Measurements from ENCODE around the gene SRD5A1. TPM values are rescaled to one million over a fixed set of nuclear protein-coding genes. Genes with fewer than 3 reads are reported as not detected.

SRD5A1 gene, protein sequence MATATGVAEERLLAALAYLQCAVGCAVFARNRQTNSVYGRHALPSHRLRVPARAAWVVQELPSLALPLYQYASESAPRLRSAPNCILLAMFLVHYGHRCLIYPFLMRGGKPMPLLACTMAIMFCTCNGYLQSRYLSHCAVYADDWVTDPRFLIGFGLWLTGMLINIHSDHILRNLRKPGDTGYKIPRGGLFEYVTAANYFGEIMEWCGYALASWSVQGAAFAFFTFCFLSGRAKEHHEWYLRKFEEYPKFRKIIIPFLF
- 10 to 100 TPM in 2 of 3 donors, 1 to 10 TPM in 1; 9.9 to 12.0 (median 10.6) TPM for polyA plus RNA-seq (ENCODE audit: insufficient read length in 3 of 3)

- DNase-seq (ENCODE audit: low read depth in 3 of 3, low spot score in 2 of 3): peak; percentile 83 to 95 (median 87)
These were observed at the start of gene SRD5A1, which contains the start of gene NSUN2 for GRCh38 chr5:6632888-6633468. Gene SRD5A1, plus strand, starts transcription at chr5:6633440. Its CDS starts 137 bp downstream, at chr5:6633577. Gene NSUN2, minus strand, starts transcription at chr5:6633044. Its CDS starts 65 bp downstream, at chr5:6632979.

- no peak for DNase-seq (ENCODE audit: low read depth in 3 of 3, low spot score in 2 of 3)
These were observed 49.1 kb upstream of the SRD5A1 start for GRCh38 chr5:6584101-6584645.

DNA sequence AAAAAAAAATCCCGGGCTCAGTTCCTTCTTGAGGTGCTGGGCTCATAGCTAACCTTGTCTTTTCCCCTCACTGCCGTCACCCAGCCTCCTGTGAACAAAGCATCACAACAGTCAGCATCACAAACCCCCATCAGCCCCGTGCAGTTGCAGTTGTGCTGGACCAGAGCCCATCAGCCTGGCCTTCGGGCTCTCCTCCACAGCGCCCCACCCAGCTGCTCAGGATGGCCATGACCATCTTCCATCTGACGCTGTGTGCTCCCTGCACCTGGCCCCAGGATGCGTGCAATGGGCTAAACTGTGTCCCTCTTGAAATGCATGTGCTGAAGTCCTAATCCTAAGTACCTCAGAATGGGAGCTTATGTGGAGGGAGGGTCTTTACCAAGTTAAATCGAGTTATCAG, 48.5 kb upstream of the SRD5A1 start:
- DNase-seq (ENCODE audit: low read depth in 3 of 3, low spot score in 2 of 3): no peak

DNA sequence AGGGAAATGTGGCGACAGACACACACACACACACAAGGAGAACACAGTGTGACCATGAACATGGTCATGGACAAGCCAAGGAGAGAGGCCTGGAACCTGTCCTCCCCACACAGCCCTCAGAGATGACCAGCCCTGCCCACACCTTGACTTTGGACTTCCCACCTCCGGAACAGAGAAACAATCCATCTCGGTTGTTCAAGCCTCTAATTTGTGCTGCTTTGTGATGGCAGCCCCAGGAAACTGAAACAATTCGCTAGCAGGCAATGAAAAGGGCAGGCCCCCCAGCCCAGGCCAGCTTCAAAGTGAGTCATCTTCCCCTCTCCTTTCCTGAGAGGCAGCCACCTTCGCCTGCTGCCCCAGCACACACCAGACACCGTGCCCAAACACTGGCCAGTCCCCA, 48.1 kb upstream of the SRD5A1 start:
- no peak for DNase-seq (ENCODE audit: low read depth in 3 of 3, low spot score in 2 of 3)

- no peak for DNase-seq (ENCODE audit: low read depth in 3 of 3, low spot score in 2 of 3)
These were observed 47.1 kb upstream of the SRD5A1 start for GRCh38 chr5:6585939-6586646.

DNA sequence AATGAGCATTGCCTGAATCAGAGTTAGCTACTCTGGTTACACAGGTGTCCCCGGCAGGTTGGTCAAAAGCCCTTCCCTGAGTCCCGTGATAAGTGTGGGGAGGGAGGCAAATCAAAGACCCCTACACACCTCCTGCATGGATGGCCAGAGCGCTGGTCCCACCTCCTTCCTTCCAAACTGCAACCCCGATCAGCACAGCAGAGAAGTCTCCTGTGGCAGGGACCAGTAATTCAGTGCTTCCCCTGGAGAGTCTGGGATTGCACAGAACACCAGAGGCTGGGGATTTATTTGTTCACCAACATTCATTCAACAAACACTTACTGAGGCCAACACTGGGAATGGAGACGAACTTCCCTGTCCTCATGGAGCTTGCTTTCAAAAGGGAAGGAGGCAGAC, 46.6 kb upstream of the SRD5A1 start:
- no peak for DNase-seq (ENCODE audit: low read depth in 3 of 3, low spot score in 2 of 3)

DNA sequence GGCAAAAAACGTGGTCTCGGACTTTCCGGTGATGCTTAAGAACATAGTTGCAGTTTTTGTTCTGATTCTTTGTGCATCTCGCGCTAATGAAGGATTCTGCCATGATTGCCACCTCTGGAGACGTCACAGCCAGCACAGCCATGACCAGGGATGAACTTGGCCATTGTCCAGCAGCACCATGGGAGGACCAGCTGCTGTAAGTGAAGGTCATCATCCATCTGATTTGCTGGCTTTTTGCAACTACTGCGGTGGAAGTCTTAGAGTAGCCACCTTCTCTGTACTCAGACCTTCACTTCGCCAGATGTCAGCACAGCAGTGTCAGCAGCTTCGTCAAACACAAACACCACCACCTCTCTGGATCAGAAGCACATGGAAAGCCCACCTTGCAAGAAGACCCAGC, 46.1 kb upstream of the SRD5A1 start:
- DNase-seq (ENCODE audit: low read depth in 3 of 3, low spot score in 2 of 3): no peak

GRCh38 chr5:6590581-6590980, 42.7 kb upstream of the SRD5A1 start:
- no peak for DNase-seq (ENCODE audit: low read depth in 3 of 3, low spot score in 2 of 3)

- DNase-seq (ENCODE audit: low read depth in 3 of 3, low spot score in 2 of 3): no peak
These were observed 41.5 kb upstream of the SRD5A1 start for GRCh38 chr5:6591671-6592288.

GRCh38 chr5:6592601-6593000, 40.6 kb upstream of the SRD5A1 start:
- DNase-seq (ENCODE audit: low read depth in 3 of 3, low spot score in 2 of 3): no peak

GRCh38 chr5:6593148-6594016, 39.9 kb upstream of the SRD5A1 start:
- no peak for DNase-seq (ENCODE audit: low read depth in 3 of 3, low spot score in 2 of 3)

DNA sequence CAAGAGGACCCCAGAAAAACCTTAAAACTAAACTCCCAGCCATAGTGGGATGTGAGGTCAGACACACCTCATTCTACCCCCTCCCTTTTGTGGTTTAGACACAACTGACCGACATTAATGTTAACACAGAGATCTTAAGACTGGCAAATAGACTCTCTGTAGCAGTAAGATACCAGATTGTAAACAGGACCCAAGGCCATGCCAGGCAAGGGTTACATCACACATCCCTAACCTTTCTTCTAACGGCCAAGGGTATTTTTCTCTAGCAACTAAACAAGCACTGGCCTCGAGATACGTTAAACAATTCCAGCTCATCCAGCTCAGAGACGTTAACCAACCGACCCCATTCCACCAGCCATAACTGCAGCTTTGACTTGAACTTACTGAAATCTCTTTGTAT, 39.2 kb upstream of the SRD5A1 start:
- DNase-seq (ENCODE audit: low read depth in 3 of 3, low spot score in 2 of 3): no peak

- DNase-seq (ENCODE audit: low read depth in 3 of 3, low spot score in 2 of 3): no peak
These were observed 37.8 kb upstream of the SRD5A1 start for GRCh38 chr5:6595405-6595804.

DNA sequence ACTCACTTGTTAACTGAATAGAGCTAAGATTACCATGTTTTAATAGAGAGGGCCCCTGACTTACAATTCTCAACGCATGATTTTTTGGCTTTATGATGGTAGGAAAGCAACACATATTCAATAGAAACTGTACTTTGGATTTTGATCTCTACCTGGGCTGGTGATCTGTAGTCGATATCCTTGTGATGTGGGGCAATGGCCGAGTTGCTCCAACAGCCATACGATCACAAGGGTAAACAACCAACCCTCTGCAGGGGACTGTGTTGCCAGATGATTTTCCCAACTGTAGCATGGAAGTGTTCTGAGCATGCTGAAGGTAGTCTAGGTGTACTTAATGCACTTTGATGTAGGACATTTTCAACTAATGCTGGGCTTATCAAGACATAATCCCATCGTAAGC, 36.9 kb upstream of the SRD5A1 start:
- DNase-seq (ENCODE audit: low read depth in 3 of 3, low spot score in 2 of 3): no peak

GRCh38 chr5:6597557-6597956, 35.7 kb upstream of the SRD5A1 start:
- DNase-seq (ENCODE audit: low read depth in 3 of 3, low spot score in 2 of 3): no peak

DNA sequence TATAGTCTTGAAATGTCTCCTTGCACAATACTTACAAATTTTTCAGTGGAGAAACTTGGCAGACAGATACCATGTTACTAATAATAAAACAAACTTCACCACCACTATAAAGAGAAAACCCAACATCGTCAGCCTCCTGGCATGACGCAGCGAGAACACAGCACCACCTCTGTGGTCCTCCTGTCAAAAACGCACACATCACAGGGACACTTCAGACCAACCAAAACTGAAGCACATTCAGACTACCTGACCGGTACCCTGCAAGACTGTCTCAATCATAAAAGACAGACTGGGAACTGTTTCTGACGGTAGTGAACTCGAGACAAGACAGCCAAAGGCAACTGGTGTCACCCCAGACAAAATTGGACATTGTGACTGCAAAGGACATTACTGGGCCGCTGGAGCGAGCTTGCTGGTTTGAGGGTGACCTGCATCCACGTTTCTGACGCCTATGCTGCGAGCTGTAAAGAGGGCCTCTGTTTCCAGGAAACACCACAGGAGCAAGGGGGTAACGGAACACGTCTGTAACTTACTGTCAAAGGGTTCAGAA, 34.8 kb upstream of the SRD5A1 start:
- no peak for DNase-seq (ENCODE audit: low read depth in 3 of 3, low spot score in 2 of 3)

GRCh38 chr5:6599739-6600138, 33.5 kb upstream of the SRD5A1 start:
- no peak for DNase-seq (ENCODE audit: low read depth in 3 of 3, low spot score in 2 of 3)

- no peak for DNase-seq (ENCODE audit: low read depth in 3 of 3, low spot score in 2 of 3)
These were observed 32.0 kb upstream of the SRD5A1 start for GRCh38 chr5:6601271-6601670.

DNA sequence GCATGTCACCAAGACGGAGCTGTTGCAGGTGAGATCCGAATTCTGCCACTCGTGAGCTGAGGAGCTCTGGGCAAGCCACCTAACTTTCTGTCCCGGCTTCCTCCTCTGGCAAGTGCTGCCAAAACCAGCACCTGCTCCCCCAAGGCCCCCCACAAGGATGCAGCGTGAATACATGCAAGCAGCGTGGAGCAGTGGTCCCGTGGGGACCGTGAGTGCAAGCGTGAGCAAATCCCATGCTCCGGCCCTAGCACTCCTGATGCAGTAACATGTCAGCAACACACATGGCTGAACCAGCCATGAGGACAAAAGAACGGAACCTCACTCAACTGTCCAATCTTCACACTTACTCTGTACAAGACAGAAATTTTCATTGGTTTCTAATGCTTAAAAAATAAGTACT, 31.4 kb upstream of the SRD5A1 start:
- no peak for DNase-seq (ENCODE audit: low read depth in 3 of 3, low spot score in 2 of 3)

GRCh38 chr5:6602441-6602840, 30.8 kb upstream of the SRD5A1 start:
- DNase-seq (ENCODE audit: low read depth in 3 of 3, low spot score in 2 of 3): no peak

All from right renal cortex interstitium (tissue), 3 donors.